IPS-NIHi11 (cell line): ENCODE data around the gene TAT.
A peak's percentile ranks its signal among the peaks of the same experiment; 100 is the strongest.
"Not testable (repeated sequence)": the region's sequence is repeated elsewhere in the genome, so short reads cannot be mapped to it uniquely, and the experiment has no call there.

Experiments used
- DNase-seq: peaks from one replicate; pipeline ENCODE4 v3.0.0; 2012; ENCODE audit warnings: mixed read lengths, low spot score

TAT gene

GRCh38 chr16:71584543-71585317, 7.8 kb upstream of the TAT start:
- DNase-seq = no peak

GRCh38 chr16:71582553-71582848, 5.6 kb upstream of the TAT start:
- not testable (repeated sequence) for DNase-seq

GRCh38 chr16:71574702-71575101, 2.2 kb downstream of the TAT start:
- DNase-seq = no peak

GRCh38 chr16:71573387-71574094, 3.4 kb downstream of the TAT start:
- no peak for DNase-seq

DNA sequence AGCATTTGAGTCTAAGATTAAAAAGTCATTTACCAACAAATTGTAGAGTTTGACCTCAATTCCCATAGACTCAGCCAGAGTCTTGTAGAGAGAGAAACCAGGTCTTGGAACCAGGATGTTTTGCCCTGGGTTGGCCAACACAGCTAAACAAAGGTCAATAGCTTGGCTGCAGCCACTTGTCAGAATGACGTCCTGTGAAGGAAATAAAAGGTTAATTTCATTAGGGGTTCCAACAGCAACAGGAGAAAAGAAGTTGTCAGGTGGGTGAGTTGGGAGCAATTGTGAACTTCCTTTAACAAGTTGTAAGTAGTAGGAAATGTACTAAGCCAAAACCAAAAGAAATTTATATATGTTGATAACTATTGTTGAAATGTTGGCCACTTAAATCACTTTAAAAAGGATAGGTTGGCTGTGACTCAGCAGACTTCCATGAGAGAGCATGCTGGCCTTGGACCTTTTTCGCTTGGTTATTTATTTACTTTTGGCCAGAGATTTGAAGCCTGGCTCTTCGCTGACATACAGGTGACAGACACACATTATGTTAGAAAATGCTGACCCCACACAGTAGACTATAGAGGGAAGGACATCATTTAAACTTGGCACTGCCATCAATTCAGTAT, 4.3 kb downstream of the TAT start:
- no peak for DNase-seq

- no peak for DNase-seq
Measured at GRCh38 chr16:71570144-71570543, 6.7 kb downstream of the TAT start.

GRCh38 chr16:71569621-71570020, 7.3 kb downstream of the TAT start:
- DNase-seq = no peak

DNA sequence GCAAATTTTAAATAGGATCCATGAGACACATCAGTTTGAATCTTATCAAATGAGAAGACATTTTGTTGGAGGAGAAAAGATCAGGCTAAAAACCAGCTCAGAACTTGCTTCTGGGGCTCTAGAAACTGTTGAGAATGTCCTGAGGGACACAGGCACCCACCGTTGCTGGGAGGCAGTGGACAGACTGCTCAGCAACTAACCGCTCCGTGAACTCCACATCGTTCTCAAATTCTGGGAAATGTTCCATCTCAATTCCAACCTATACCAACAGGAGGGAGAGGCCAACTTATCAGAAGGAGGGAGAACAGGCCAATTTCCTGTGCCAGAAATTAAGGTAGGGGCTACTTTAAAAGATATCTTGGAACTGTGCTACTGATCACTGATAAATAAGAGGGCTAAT, 8.3 kb downstream of the TAT start:
- DNase-seq = no peak

DNA sequence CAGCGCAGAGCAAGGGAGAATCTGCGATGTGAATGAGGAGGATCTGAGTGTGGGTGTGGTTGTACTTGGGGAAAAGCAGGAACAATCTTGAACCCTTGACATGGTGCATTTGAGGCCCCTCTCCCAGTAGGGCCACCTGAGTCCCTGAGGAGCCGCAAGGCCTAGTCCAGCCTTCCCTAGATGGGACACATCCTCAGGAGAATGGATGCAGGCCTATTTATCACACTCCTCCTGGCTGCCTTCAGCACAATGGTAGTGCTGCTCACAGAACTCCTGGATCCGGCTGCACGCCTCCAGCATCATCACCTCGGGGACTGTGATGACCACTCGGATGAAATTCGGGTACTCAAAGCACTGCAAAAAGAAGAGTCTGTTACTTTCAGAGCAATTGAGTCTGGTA, 9.0 kb downstream of the TAT start:
- DNase-seq = no peak

- no peak for DNase-seq
Measured at GRCh38 chr16:71565812-71566700, 10.8 kb downstream of the TAT start.

- peak; percentile 20 for DNase-seq
Measured at GRCh38 chr16:71564335-71564967, 12.4 kb downstream of the TAT start.

GRCh38 chr16:71562552-71562951, 14.3 kb downstream of the TAT start:
- no peak for DNase-seq

- DNase-seq = not testable (repeated sequence)
Measured at GRCh38 chr16:71561886-71562285, 15.0 kb downstream of the TAT start.

DNA sequence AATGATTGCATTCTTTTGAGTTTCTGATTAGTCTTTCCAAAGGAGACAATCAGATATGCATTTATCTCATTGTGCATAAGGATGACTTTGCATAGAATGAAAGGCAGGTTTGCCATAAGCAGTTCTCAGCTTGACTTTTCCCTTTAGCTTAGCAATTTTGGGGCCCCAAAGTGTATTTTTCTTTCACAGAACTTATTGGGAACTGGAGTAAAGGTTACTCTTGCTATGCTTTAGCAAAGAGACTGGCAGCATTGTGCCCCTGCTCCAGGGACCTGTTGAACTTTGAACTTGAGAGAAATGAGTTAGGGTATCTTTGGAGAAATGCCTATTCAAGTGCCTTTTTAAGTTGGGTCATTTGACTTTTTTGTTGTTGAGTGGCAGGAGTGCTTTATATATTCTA, 17.0 kb downstream of the TAT start:
- DNase-seq = no peak

DNA sequence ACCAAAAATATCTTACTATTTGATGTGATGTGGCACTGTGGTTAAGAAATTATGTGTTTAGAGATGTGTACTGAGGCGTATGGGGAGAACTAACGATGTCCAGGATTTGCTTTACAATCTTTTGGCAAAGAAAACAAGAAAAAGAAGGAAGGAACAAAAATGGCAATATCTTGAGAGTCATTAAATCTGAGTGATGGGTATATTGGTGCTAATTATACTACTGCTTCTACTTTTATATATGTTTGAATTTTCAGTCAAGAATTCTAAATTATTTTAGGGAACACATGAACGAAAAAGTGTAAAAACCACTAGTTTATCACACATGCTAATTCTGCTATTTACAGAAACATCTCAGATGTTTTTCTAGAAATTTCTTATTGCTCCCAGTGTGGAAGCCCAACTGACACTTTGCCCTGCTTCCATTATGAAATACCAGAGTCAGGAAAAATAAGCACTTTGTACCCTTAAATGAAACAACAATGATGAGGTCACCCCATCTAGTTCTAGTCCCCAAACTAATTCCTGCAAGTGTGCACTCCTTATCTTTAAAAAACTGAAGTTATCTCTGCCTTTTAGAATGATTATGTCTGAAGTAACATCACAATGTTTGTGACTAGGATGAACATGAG, 18.8 kb downstream of the TAT start:
- DNase-seq = no peak

- DNase-seq = no peak
Measured at GRCh38 chr16:71557299-71557698, 19.6 kb downstream of the TAT start.

- no peak for DNase-seq
Measured at GRCh38 chr16:71555230-71555891, 21.5 kb downstream of the TAT start.

- peak; percentile 19 for DNase-seq
Measured at GRCh38 chr16:71552698-71553503, 24.0 kb downstream of the TAT start.

- no peak for DNase-seq
Measured at GRCh38 chr16:71547168-71547567, 29.7 kb downstream of the TAT start.

DNA sequence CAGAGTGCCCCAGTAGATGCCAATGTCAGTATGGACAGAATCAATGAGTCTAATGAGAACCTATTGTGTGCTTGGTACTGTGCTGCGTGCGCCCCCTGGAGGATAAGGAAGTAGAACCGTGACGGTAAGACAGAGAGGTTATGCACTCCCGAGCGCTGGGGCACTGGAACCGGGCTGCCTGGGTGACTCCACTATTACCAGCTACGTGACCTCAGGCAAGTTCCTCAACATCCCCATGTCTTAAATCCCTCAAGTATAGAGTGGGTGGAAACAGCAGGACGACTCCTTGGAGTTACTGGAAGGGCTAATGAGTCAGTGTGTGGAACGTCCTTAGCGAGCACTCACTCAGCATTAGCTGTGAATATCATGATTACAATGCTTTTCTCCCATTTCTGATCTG, 34.5 kb downstream of the TAT start:
- DNase-seq = peak; percentile 83
